ACC112 (cell line): ENCODE data around the gene STAG3.
"Not testable (repeated sequence)": the region's sequence is repeated elsewhere in the genome, so short reads cannot be mapped to it uniquely, and the experiment has no call there.

Experiments used
- H2AFZ ChIP-seq: fragments of 200-600 bp; sonication (generic); one replicate; pipeline ENCODE4 v1.6.0; 2017; ENCODE audit warnings: antibody characterized with exemption, low read length; ENCODE audit not compliant: unreplicated experiment
- H3K27ac ChIP-seq: fragments of 200-600 bp; sonication (generic); 2 replicates; pipeline ENCODE4 v1.5.1; 2014; ENCODE audit warnings: low read depth, mild to moderate bottlenecking, antibody characterized with exemption, low read length, moderate library complexity
- H3K27me3 ChIP-seq: fragments of 200-600 bp; sonication (generic); 2 replicates; pipeline ENCODE4 v1.6.1; 2014; ENCODE audit warnings: mild to moderate bottlenecking, antibody characterized with exemption, low read length, moderate library complexity, mixed read lengths; ENCODE audit not compliant: insufficient read depth
- H3K36me3 ChIP-seq: fragments of 200-600 bp; sonication (generic); 2 replicates; pipeline ENCODE4 v1.6.1; 2016; ENCODE audit warnings: mild to moderate bottlenecking, antibody characterized with exemption, low read length, moderate library complexity, mixed read lengths; ENCODE audit not compliant: insufficient read depth
- H3K4me1 ChIP-seq: fragments of 200-600 bp; sonication (generic); one replicate; pipeline ENCODE4 v1.6.1; 2016; ENCODE audit warnings: low read length, mixed read lengths; ENCODE audit not compliant: insufficient read depth, unreplicated experiment, control insufficient read depth
- H3K4me3 ChIP-seq: fragments of 200-600 bp; sonication (generic); 2 replicates; pipeline ENCODE4 v1.5.1; 2014; ENCODE audit warnings: mild to moderate bottlenecking, low read depth, low read length
- H3K79me2 ChIP-seq: fragments of 200-600 bp; sonication (generic); one replicate; pipeline ENCODE4 v1.6.0; 2016; ENCODE audit warnings: low read length; ENCODE audit not compliant: control insufficient read depth, unreplicated experiment, insufficient read depth

Gene STAG3

GRCh38 chr7:100198266-100198665 lies 20.5 kb downstream of the STAG3 start:
- H2AFZ ChIP-seq, result no peak overlapping the region
- H3K27ac ChIP-seq, result no peak overlapping the region
- no peaks in the 10 kb centered on the region for H3K4me1 ChIP-seq

DNA sequence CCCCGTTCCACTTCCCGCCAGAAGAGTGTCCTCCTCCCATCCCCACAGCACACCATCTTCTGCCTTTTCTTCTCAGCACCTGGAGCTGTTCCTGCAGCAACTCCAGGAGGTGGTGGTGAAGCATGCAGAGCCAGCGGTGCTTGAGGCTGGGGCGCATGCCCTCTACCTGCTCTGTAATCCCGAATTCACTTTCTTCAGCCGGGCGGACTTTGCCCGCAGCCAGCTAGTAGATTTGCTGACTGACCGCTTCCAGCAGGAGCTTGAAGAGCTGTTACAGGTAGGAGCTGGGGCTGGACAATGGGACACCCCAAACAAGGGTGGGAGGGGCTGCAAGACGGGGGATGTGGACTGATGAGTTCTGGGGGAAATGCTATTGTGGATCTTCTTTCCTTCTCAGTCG lies 23.0 kb downstream of the STAG3 start:
- Histone ChIP-seq H3K36me3 (no peaks in the 10 kb centered on the region), H3K4me1 (no peaks in the 10 kb centered on the region), H3K79me2 (no peaks in the 10 kb centered on the region), H3K4me3 (no peak overlapping the region), H3K27ac (no peak overlapping the region), H2AFZ (no peak overlapping the region), H3K27me3 (peaks cover 8% of the 10 kb centered on the region)

More at GRCh38 chr7:100198266-100198665, 20.5 kb downstream of the STAG3 start:
- Histone ChIP-seq H3K4me3 (no peak overlapping the region), H3K27me3 (peaks cover 8% of the 10 kb centered on the region), H3K79me2 (no peaks in the 10 kb centered on the region), H3K36me3 (no peaks in the 10 kb centered on the region)

- no peaks in the 10 kb centered on the region for H3K79me2 ChIP-seq
- H3K27me3 ChIP-seq, result peaks cover 8% of the 10 kb centered on the region
- no peaks in the 10 kb centered on the region for H3K36me3 ChIP-seq
- H3K27ac ChIP-seq, result no peak overlapping the region
- H2AFZ ChIP-seq, result no peak overlapping the region
- H3K4me1 ChIP-seq, result no peaks in the 10 kb centered on the region
- H3K4me3 ChIP-seq, result no peak overlapping the region
These were observed 26.7 kb downstream of the STAG3 start for GRCh38 chr7:100204454-100204853.

GRCh38 chr7:100208911-100209408 lies 31.2 kb downstream of the STAG3 start:
- no peaks in the 10 kb centered on the region for H3K79me2 ChIP-seq
- H2AFZ ChIP-seq, result no peak overlapping the region
- H3K4me3 ChIP-seq, result no peak overlapping the region
- no peaks in the 10 kb centered on the region for H3K4me1 ChIP-seq
- no peaks in the 10 kb centered on the region for H3K36me3 ChIP-seq
- H3K27me3 ChIP-seq, result no peaks in the 10 kb centered on the region
- no peak overlapping the region for H3K27ac ChIP-seq

- H3K79me2 ChIP-seq, result no peaks in the 10 kb centered on the region
- H3K27ac ChIP-seq, result no peak overlapping the region
- H3K4me1 ChIP-seq, result no peaks in the 10 kb centered on the region
- no peaks in the 10 kb centered on the region for H3K27me3 ChIP-seq
- H2AFZ ChIP-seq, result no peak overlapping the region
- no peaks in the 10 kb centered on the region for H3K36me3 ChIP-seq
- no peak overlapping the region for H3K4me3 ChIP-seq
These were observed 31.8 kb downstream of the STAG3 start for GRCh38 chr7:100209493-100209892.

DNA sequence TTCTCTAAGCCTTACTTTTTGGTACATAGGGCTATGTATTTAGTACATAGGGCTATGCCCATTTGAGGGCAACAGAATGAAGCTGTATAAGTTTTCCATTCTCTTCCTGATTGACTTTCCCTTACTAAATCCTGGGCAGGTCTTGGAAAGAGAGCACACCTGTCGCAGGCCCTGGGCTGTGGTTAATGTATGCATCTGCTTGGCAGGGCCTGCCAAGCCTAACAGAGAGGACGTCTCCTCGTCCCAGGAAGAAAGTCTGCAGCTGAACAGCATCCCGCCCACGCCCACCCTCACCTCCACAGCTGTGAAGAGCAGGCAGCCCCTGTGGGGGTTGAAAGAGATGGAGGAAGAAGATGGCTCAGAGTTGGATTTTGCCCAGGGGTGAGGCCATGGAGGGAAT lies 33.1 kb downstream of the STAG3 start:
- Histone ChIP-seq H3K36me3 (no peaks in the 10 kb centered on the region), H3K4me1 (no peaks in the 10 kb centered on the region), H3K27ac (no peak overlapping the region), H3K79me2 (no peaks in the 10 kb centered on the region), H3K27me3 (no peaks in the 10 kb centered on the region), H2AFZ (no peak overlapping the region), H3K4me3 (no peak overlapping the region)

DNA sequence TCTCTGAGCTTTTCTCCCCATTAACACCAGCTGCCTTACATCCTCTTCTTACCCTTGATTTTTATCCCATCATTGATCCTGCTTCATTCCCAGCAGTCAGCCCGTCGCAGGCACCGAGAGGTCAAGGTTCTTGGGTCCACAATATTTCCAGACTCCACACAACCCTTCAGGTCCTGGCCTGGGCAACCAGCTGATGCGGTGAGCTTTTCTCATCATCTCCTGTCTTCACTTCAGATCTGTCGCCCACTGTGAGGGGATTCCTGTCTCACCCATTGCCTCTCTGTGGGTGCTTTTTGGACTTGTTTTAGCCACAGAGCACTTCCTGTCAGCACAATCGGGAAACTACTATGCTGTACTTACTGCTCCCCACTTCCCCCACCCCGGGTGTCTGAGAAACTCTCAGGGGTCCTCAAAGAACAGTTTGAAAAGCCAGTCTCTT lies 33.6 kb downstream of the STAG3 start:
- H3K79me2 ChIP-seq, result no peaks in the 10 kb centered on the region
- H3K27me3 ChIP-seq, result no peaks in the 10 kb centered on the region
- H3K4me1 ChIP-seq, result no peaks in the 10 kb centered on the region
- H3K4me3 ChIP-seq, result no peak overlapping the region
- no peak overlapping the region for H2AFZ ChIP-seq
- H3K36me3 ChIP-seq, result no peaks in the 10 kb centered on the region
- H3K27ac ChIP-seq, result no peak overlapping the region

DNA sequence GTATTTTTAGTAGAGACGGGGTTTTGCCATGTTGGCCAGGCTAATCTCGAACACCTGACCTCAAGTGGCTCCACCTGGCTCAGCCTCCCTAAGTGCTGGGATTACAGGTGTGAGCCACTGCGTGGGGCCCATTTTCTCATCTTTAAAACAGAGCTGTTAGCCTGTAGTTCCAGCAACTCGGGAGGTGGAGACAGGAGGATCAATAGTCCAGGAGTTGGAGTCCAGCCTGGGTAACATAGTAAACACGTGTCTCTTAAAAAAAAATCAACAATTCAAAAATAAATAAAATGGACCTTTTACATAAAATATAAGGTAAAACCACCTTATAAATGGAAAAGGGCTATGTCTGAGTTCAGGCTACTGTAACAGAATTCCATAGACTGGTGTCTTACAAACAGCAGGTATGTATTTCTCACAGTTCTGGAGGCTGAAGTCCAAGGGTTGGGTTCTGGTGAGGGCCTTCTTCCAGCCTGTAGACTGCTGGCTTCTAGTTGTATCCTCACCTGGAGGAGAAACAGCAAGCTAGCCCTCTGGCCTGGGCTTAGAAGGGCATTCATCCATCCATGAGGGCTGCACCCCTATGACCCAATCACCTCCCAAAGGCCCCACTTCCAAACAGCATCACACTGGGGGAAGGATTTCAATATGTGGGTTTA lies 35.0 kb downstream of the STAG3 start:
- Histone ChIP-seq H3K4me3 (no peak overlapping the region), H2AFZ (no peak overlapping the region), H3K27me3 (no peaks in the 10 kb centered on the region), H3K4me1 (no peaks in the 10 kb centered on the region), H3K36me3 (no peaks in the 10 kb centered on the region), H3K79me2 (no peaks in the 10 kb centered on the region), H3K27ac (no peak overlapping the region)

- Histone ChIP-seq H3K79me2 (no peaks in the 10 kb centered on the region), H2AFZ (no peak overlapping the region), H3K4me3 (no peak overlapping the region), H3K27ac (no peak overlapping the region), H3K27me3 (no peaks in the 10 kb centered on the region), H3K4me1 (no peaks in the 10 kb centered on the region), H3K36me3 (no peaks in the 10 kb centered on the region)
These were observed 36.0 kb downstream of the STAG3 start for GRCh38 chr7:100213672-100214071.

- not testable (repeated sequence) for H3K4me1 ChIP-seq, H3K4me3 ChIP-seq, H3K27me3 ChIP-seq, H3K36me3 ChIP-seq, H3K79me2 ChIP-seq, H3K27ac ChIP-seq, H2AFZ ChIP-seq
These were observed 36.6 kb downstream of the STAG3 start for GRCh38 chr7:100214356-100214755.

DNA sequence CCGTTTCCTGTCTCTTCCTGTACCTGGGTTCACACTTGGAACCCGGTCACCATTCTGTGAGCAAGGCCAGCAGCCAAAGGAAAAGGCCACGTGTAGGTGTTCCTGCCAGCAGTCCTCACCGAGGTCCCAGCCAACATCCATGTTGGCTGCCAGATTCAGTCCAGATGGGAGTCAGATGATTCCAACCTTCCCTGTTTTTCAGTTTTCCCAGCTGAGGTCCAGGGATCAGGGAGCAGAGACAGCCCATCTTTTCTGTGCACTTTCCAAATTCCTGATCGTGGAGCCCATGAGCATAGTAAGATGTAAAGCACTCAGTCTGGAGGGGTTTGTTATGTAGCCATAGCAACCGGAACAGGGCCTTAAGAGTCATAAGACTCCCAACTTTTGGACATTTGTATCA lies 38.2 kb downstream of the STAG3 start:
- Histone ChIP-seq H2AFZ (no peak overlapping the region), H3K27me3 (no peaks in the 10 kb centered on the region), H3K36me3 (no peaks in the 10 kb centered on the region), H3K79me2 (no peaks in the 10 kb centered on the region), H3K4me1 (no peaks in the 10 kb centered on the region), H3K27ac (no peak overlapping the region), H3K4me3 (no peak overlapping the region)
